Right kidney (tissue), 1 donor: ENCODE results near the gene KIF15.
"Not testable (repeated sequence)": the region's sequence is repeated elsewhere in the genome, so short reads cannot be mapped to it uniquely, and the experiment has no call there.

Source experiments
- DNase-seq: peaks from one replicate; pipeline ENCODE4 v3.0.0-alpha.2; 2016

KIF15 gene

DNA sequence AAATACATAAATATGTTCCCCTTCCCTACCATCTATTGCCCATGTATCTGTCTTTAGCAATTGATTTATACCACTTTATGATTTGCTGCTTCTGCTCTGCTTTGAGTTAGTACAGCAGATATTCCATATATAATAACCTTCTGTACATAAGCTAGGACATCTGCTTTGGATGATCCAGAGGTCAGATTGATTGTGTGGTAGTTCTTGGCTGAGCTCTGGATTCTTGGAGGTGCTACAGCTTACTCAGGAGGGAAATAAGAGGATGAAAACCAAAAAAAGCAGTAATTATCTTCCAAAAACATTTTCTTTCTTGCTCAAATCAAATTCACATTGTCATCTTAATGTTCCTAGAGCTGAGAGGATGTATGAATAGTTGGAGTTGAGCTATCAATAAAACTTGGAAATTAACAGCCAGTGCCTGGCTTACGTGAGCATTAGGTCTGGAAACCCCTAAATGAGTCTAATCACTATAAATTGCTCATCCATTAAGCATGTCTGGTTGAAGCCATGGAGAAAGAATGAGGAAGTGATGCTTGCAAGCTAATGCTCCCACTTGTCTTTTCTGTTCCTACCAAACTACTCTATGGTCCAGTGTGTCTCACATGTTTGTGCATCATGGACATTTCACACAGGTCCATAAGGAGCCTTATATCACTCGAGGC lies 63.8 kb downstream of the KIF15 start:
- DNase-seq: no peak

- DNase-seq: no peak
These were observed 65.6 kb downstream of the KIF15 start for GRCh38 chr3:44827196-44827595.

- DNase-seq: no peak
These were observed 69.6 kb downstream of the KIF15 start for GRCh38 chr3:44831232-44831631.

- no peak for DNase-seq
These were observed 70.4 kb downstream of the KIF15 start for GRCh38 chr3:44832032-44832431.

DNA sequence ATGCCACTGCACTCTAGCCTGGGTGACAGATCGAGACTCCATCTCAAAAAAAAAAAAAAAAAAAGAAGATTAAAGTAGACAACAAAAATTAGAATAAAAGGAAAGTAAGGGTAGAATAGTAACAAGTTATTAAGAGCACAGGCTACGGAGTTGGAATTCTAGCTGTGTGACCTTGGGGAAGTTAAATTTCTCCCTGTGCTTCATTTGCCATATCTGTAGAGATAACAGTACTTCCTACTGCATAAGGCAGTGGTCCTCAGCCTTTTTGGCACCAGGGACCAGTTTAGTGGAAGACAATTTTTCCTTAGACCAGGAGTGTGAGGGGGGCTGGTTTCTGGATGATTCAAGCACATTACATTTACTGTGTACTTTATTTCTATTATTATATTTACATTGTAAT lies 71.4 kb downstream of the KIF15 start:
- no peak for DNase-seq

GRCh38 chr3:44833394-44833793 lies 71.8 kb downstream of the KIF15 start:
- no peak for DNase-seq

DNA sequence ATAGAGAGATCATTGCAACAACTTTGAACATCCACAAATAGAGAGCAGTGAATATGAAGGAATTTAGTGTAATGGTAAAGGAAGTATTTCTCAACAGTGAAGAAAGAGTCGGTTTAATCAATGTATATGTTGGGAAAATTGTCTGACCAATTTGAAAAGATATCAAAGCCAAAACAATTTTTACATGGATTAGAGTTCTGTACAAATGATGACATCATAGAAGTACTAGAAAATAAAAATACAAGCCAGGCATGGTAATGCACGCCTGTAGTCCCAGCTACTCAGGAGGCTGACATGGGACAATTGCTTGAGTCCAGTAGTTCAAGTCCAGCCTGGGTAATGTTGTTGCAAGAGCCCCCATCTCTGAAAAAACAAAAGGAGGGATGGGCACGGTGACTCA lies 74.1 kb downstream of the KIF15 start:
- no peak for DNase-seq

DNA sequence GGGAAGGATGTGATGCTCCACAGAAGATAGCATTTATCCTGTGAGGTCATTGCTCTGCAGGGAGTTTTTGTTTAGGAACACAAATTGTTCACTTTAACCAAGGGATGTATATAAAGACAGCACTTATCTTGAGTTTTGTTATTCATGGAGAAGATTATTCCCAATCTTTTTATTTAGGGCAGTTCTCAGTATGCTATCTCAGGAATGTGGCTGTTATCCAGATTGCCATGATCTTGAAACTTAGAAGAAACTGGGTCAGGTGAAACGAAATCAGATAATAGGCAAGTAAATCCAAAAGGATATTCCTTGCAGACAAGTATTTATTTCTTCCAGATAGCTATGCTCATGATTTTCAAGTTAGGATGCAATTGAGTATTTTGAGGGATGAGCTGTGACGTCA lies 80.8 kb downstream of the KIF15 start:
- DNase-seq: no peak

DNA sequence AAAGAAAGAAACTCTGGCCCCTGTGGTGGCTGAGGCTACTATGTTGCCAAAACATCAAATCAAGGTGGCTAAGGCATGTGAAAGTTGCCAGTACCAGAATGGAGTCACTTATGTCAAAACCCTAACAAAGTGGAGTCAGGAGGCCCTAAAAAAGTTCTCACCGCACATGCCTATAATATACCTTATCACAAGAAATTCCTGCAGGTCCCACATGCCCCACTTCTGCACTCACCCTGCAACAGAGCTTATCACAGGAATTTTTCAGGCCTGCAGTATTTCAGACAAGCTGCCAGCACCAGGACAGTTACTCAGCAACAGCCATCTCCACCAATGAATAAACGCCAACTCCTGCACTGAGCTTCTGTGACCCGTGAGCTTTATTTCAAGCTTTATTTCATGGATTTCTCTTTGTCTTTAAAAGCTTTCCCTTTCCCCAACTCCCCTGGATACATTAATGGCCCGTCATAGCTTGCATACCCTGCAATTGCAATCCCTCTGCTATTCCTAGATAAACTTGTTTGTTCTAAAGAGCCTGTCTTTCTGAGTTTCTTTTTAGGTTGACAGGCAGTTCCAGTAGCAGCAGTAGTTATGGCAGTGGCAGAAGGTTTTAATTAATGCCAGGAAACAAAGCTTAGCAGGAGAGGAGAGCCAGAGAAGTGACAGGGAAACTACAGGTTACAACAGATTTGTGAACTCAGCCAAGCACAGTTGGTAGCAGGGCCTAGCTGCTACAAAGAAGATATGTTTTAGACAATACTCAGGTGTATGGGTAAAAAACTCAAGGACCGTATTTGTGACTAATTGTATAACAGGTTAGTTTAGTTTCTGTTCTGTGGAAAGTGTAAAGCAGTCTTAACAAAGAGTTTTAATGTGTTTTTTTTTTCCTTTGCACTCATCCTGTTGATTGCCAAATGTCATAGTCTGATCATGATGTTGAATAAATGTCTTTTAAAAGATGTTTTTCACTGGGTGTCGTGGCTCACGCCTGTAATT lies 84.2 kb downstream of the KIF15 start:
- no peak for DNase-seq

GRCh38 chr3:44848634-44849033 lies 87.0 kb downstream of the KIF15 start:
- DNase-seq: no peak

- DNase-seq: not testable (repeated sequence)
These were observed 95.1 kb downstream of the KIF15 start for GRCh38 chr3:44856663-44857062.

- no peak for DNase-seq
These were observed 98.5 kb downstream of the KIF15 start for GRCh38 chr3:44860117-44860516.

GRCh38 chr3:44861412-44862225 lies 100.0 kb downstream of the KIF15 start, which contains the start of gene TMEM42:
Gene TMEM42, plus strand, starts transcription at chr3:44861912. Its CDS starts 13 bp downstream, at chr3:44861925.
- DNase-seq: peak; percentile 98

DNA sequence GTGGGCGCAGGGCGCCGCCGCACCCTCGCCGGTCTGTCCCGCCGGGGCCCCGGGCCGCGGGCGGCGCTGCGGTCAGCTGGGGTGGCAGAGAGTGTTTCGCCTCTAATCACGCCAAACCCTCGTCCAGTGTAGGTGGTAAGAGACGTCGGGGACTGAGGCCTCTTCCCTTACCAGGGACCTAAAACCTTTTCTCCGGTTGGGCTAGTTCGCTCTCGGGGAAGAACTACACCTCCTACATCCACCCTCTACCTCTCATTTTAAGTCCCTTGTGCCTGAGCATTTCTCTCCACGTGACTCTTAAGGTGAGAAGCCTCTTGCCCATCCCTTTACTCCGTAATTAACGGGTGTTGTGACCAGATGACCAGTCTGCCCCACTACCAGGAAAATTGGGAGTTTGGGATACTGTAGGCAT lies 100.6 kb downstream of the KIF15 start:
- DNase-seq: peak; percentile 64

GRCh38 chr3:44865272-44866035 lies 103.9 kb downstream of the KIF15 start:
- DNase-seq: no peak

DNA sequence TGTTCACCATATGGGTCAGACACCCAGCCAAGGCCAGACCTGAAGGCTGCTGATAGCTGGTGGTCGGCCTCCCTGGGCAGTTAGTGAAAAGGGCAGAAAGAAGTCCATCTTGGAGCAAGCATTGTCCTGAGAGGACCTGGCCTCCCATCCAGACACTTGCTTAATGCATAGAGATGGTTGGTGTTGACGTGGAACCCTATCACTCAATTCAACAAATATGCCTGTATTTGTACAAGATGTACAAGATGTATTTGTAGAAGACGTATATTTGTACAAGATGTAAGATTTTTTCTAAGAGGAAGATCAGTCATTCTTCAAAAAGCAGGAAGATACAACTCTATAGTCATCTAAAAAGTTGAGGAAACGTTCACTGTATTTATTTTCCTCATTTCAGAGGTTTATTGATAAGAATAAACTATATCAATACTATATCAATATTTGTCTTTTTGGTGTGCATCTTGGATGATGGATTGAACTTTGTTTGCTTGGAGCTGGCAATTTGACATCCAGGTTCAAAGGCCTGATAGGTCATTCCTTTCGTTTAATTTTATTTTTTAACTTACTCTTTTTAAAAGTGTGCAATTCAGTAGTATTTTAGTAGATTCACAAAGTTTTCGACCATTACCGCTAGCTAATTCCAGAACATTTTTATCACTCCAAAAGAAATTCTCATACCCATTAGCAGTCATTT lies 106.0 kb downstream of the KIF15 start:
- DNase-seq: no peak

- no peak for DNase-seq
These were observed 108.9 kb downstream of the KIF15 start for GRCh38 chr3:44870375-44871061.

DNA sequence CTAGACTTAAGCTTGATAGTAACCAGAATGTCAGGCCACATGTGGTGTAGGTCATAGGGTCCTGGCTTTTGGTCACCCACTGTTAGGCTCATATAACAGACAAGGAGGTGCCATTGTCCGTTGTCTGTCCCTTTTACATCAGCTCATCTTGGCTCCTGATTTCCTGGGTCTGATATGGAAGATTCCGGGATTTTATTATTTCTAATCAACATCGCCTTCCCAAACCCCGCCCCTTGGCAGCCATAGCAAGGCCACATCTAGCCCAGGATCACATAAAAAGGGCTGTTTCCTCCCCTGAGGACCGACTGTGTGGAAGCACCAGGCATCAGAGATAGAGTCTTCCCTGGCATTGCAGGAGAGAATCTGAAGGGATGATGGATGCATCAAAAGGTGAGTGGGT lies 112.7 kb downstream of the KIF15 start, which contains the start of gene TGM4:
TSS of gene TGM4 (plus strand) at position 301 of the 400 bp plus-strand sequence. CDS start at position 372, 71 bp downstream.
- DNase-seq: no peak

- no peak for DNase-seq
These were observed 114.0 kb downstream of the KIF15 start for GRCh38 chr3:44875596-44875995.

DNA sequence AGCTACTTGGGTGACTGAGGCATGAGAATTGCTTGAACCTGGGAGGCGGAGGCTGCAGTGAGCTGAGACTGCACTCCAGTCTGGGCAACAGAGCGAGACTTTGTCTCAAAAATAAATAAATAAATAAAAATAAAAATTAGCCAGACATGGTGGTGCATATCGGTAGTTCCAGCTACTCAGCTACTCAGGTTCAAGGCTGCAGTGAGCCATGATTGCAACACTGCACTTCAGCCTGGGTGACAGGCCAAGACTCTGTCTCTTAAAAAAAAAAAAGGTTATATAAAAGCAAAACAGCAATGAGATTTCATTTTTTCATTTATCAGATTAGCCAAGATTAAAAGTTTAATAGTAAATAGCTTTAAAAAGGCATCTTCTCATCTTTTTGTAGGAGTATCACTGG lies 115.7 kb downstream of the KIF15 start:
- DNase-seq: no peak
